ENCODE measurements around the gene MECP2. TPM values are rescaled to one million over a fixed set of nuclear protein-coding genes. Genes with fewer than 3 reads are reported as not detected.

MECP2 gene
- total RNA-seq, 1 donor from 2014 or later = 21.1 TPM

GRCh38 chrX:154064637-154065435 lies 32.7 kb downstream of the MECP2 start:
- Histone ChIP-seq H3K36me3 (ENCODE audit: control insufficient read depth, insufficient read depth, low read length) (no peaks in the 10 kb centered on the region), H3K4me3 (ENCODE audit: low read depth, low read length) (no peak overlapping the region), H3K27me3 (ENCODE audit: control insufficient read depth, insufficient read depth, low read length) (no peaks in the 10 kb centered on the region)
- TF ChIP-seq CTCF (IDR thresholded peaks at IDR 0.05; ENCODE audit: insufficient read depth, low read length, severe bottlenecking) = no peak
- DNase-seq (ENCODE audit: low read depth) (no peak), FAIRE-seq (no peak)

GRCh38 chrX:154063234-154063633 lies 34.3 kb downstream of the MECP2 start:
- TF ChIP-seq CTCF (IDR thresholded peaks at IDR 0.05; ENCODE audit: insufficient read depth, low read length, severe bottlenecking) = no peak
- FAIRE-seq = no peak

GRCh38 chrX:154061801-154062200 lies 35.7 kb downstream of the MECP2 start:
- Histone ChIP-seq H3K36me3 (ENCODE audit: control insufficient read depth, insufficient read depth, low read length) (no peaks in the 10 kb centered on the region), H3K27me3 (ENCODE audit: control insufficient read depth, insufficient read depth, low read length) (no peaks in the 10 kb centered on the region), H3K4me3 (ENCODE audit: low read depth, low read length) (no peak overlapping the region)
- no peak for TF ChIP-seq CTCF (IDR thresholded peaks at IDR 0.05; ENCODE audit: insufficient read depth, low read length, severe bottlenecking)
- no peak for DNase-seq (ENCODE audit: low read depth)
- no peak for FAIRE-seq

More at GRCh38 chrX:154063234-154063633, 34.3 kb downstream of the MECP2 start:
- H3K27me3 ChIP-seq (ENCODE audit: control insufficient read depth, insufficient read depth, low read length) = no peaks in the 10 kb centered on the region
- DNase-seq (ENCODE audit: low read depth) = no peak
- H3K36me3 ChIP-seq (ENCODE audit: control insufficient read depth, insufficient read depth, low read length) = no peaks in the 10 kb centered on the region
- no peak overlapping the region for H3K4me3 ChIP-seq (ENCODE audit: low read depth, low read length)

- H3K27me3 ChIP-seq (ENCODE audit: control insufficient read depth, insufficient read depth, low read length) = no peaks in the 10 kb centered on the region
- no peak overlapping the region for H3K4me3 ChIP-seq (ENCODE audit: low read depth, low read length)
- H3K36me3 ChIP-seq (ENCODE audit: control insufficient read depth, insufficient read depth, low read length) = no peaks in the 10 kb centered on the region
- FAIRE-seq (no peak), DNase-seq (ENCODE audit: low read depth) (no peak)
- TF ChIP-seq CTCF (IDR thresholded peaks at IDR 0.05; ENCODE audit: insufficient read depth, low read length, severe bottlenecking) = no peak
Observed at GRCh38 chrX:154059729-154060245, 37.7 kb downstream of the MECP2 start.

GRCh38 chrX:154059231-154059630 lies 38.3 kb downstream of the MECP2 start:
- H3K27me3 ChIP-seq (ENCODE audit: control insufficient read depth, insufficient read depth, low read length) = no peaks in the 10 kb centered on the region
- no peak for TF ChIP-seq CTCF (IDR thresholded peaks at IDR 0.05; ENCODE audit: insufficient read depth, low read length, severe bottlenecking)
- no peaks in the 10 kb centered on the region for H3K36me3 ChIP-seq (ENCODE audit: control insufficient read depth, insufficient read depth, low read length)
- DNase-seq (ENCODE audit: low read depth) = no peak
- H3K4me3 ChIP-seq (ENCODE audit: low read depth, low read length) = no peak overlapping the region
- FAIRE-seq = no peak
